Astrocyte (in vitro differentiated cells and primary cell): Measurements from ENCODE around the gene EXD2. TPM values are rescaled to one million over a fixed set of nuclear protein-coding genes. Genes with fewer than 3 reads are reported as not detected.

Source experiments
- DNase-seq: peaks from one replicate; pipeline ENCODE4 v3.0.0-alpha.2; 2010; ENCODE audit warnings: low read depth
- FAIRE-seq: peaks from 2 replicates; lab custom pipeline; 2011; peaks lifted over from hg19 to GRCh38; lab: Jason Lieb, UNC
- H2AFZ ChIP-seq: 2 replicates; pipeline ENCODE4 v1.6.0; 2012; ENCODE audit warnings: low read depth, low read length, inconsistent platforms
- H3K27ac ChIP-seq: 2 replicates; pipeline ENCODE4 v1.5.1; 2011; ENCODE audit warnings: low read depth, low read length, inconsistent platforms
- H3K27me3 ChIP-seq: 2 replicates; pipeline ENCODE4 v1.6.0; 2011; ENCODE audit warnings: low read length, inconsistent platforms; ENCODE audit not compliant: insufficient read depth
- H3K36me3 ChIP-seq: 2 replicates; pipeline ENCODE4 v1.5.1; 2011; ENCODE audit warnings: low read length, inconsistent platforms; ENCODE audit not compliant: insufficient read depth
- H3K4me1 ChIP-seq: 2 replicates; pipeline ENCODE4 v1.5.1; 2011; ENCODE audit warnings: low read length, inconsistent platforms; ENCODE audit not compliant: insufficient read depth
- H3K4me2 ChIP-seq: 2 replicates; pipeline ENCODE4 v1.6.0; 2012; ENCODE audit warnings: low read length, inconsistent platforms
- H3K4me3 ChIP-seq: 2 replicates; pipeline ENCODE4 v1.5.1; 2011; ENCODE audit warnings: low read depth, mild to moderate bottlenecking, low read length, inconsistent platforms; ENCODE audit not compliant: insufficient read depth
- H3K79me2 ChIP-seq: 2 replicates; pipeline ENCODE4 v1.6.0; 2012; ENCODE audit warnings: mild to moderate bottlenecking, low read length, inconsistent platforms; ENCODE audit not compliant: insufficient read depth
- H3K9ac ChIP-seq: 2 replicates; pipeline ENCODE4 v1.6.0; 2012; ENCODE audit warnings: mild to moderate bottlenecking, low read length, inconsistent platforms
- H3K9me3 ChIP-seq: 2 replicates; pipeline ENCODE4 v1.5.1; 2012; ENCODE audit warnings: low read depth, mild to moderate bottlenecking, low read length, inconsistent platforms; ENCODE audit not compliant: insufficient read depth
- H4K20me1 ChIP-seq: 2 replicates; pipeline ENCODE4 v1.6.0; 2012; ENCODE audit warnings: low read length, inconsistent platforms; ENCODE audit not compliant: insufficient read depth
- H3K27ac Mint-ChIP-seq: one replicate; pipeline ENCODE4 v1.8.0; 2021; ENCODE audit warnings: mild to moderate bottlenecking, mixed read lengths; ENCODE audit not compliant: unreplicated experiment
- H3K27me3 Mint-ChIP-seq: one replicate; pipeline ENCODE4 v1.8.0; 2021; ENCODE audit warnings: low read depth, mixed read lengths; ENCODE audit not compliant: unreplicated experiment
- H3K36me3 Mint-ChIP-seq: one replicate; pipeline ENCODE4 v1.8.0; 2021; ENCODE audit warnings: low read depth, mixed read lengths; ENCODE audit not compliant: unreplicated experiment
- H3K4me1 Mint-ChIP-seq: one replicate; pipeline ENCODE4 v1.8.0; 2021; ENCODE audit warnings: low read depth, mixed read lengths; ENCODE audit not compliant: unreplicated experiment
- H3K4me3 Mint-ChIP-seq: one replicate; pipeline ENCODE4 v1.8.0; 2021; ENCODE audit warnings: mild to moderate bottlenecking, moderate library complexity, mixed read lengths; ENCODE audit not compliant: unreplicated experiment
- H3K9me3 Mint-ChIP-seq: one replicate; pipeline ENCODE4 v1.8.0; 2021; ENCODE audit warnings: mild to moderate bottlenecking, mixed read lengths; ENCODE audit not compliant: unreplicated experiment
- EZH2 ChIP-seq: IDR thresholded peaks from 2 replicates; pipeline ENCODE4 v1.6.1; 2012; ENCODE audit warnings: mild to moderate bottlenecking, low read length, inconsistent platforms; ENCODE audit not compliant: insufficient read depth
- total RNA-seq: library from RNA; stranded (reverse); gene quantifications from 2 replicates; pipeline ENCODE4 v1.2.1, GENCODE V29; 2021
- TF ChIP-seq, protein P1 (sequence below): IDR thresholded peaks from 2 replicates; pipeline ENCODE4 v1.5.1; 2011; ENCODE audit warnings: low read depth, mild to moderate bottlenecking, inconsistent platforms, low read length, moderate library complexity; ENCODE audit not compliant: insufficient read depth

The EXD2 gene
- total RNA-seq, 1 donor from 2014 or later = 30.7 TPM

DNA sequence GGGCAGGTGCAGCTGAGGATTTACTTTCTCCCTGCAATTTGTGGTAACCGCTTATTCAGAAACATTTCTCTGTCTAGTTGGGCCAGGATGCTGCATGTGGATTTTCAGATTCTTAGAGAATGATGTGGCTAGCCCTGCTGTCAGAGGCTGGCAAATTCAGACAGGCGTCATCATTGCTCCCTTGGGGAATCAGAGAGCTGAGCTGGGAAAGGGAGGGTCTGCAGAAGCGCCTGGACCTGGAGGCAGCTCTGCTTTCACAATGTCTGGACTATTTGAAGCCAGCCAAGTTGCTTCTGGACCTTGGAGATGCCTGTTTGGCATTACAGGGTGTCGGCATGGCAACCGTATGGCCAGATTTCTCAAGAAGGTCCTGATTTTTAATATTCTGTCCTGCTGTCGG is 72.1 kb downstream of the EXD2 start:
- H3K27ac Mint-ChIP-seq = peak overlapping the region; percentile 86
- TF ChIP-seq EZH2 = no peak
- TF ChIP-seq, protein P1, sequence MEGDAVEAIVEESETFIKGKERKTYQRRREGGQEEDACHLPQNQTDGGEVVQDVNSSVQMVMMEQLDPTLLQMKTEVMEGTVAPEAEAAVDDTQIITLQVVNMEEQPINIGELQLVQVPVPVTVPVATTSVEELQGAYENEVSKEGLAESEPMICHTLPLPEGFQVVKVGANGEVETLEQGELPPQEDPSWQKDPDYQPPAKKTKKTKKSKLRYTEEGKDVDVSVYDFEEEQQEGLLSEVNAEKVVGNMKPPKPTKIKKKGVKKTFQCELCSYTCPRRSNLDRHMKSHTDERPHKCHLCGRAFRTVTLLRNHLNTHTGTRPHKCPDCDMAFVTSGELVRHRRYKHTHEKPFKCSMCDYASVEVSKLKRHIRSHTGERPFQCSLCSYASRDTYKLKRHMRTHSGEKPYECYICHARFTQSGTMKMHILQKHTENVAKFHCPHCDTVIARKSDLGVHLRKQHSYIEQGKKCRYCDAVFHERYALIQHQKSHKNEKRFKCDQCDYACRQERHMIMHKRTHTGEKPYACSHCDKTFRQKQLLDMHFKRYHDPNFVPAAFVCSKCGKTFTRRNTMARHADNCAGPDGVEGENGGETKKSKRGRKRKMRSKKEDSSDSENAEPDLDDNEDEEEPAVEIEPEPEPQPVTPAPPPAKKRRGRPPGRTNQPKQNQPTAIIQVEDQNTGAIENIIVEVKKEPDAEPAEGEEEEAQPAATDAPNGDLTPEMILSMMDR = no peak
- Histone ChIP-seq H3K9me3 (no peaks in the 10 kb centered on the region), H3K27me3 (peaks cover 12% of the 10 kb centered on the region), H4K20me1 (peaks cover 10% of the 10 kb centered on the region), H3K36me3 (no peaks in the 10 kb centered on the region), H3K4me2 (peak overlapping the region; percentile 55), H3K27ac (peak overlapping the region; percentile 16), H3K4me3 (no peak overlapping the region), H3K4me1 (peaks cover 25% of the 10 kb centered on the region), H3K79me2 (no peaks in the 10 kb centered on the region), H3K9ac (peak overlapping the region; percentile 39), H2AFZ (no peak overlapping the region)
- H3K36me3 Mint-ChIP-seq = no peaks in the 10 kb centered on the region
- peak; percentile 84 for FAIRE-seq
- peak; percentile 89 for DNase-seq
- H3K4me1 Mint-ChIP-seq = peaks cover 2% of the 10 kb centered on the region
- H3K4me3 Mint-ChIP-seq = no peak overlapping the region
- peaks cover 22% of the 10 kb centered on the region for H3K27me3 Mint-ChIP-seq
- no peaks in the 10 kb centered on the region for H3K9me3 Mint-ChIP-seq

DNA sequence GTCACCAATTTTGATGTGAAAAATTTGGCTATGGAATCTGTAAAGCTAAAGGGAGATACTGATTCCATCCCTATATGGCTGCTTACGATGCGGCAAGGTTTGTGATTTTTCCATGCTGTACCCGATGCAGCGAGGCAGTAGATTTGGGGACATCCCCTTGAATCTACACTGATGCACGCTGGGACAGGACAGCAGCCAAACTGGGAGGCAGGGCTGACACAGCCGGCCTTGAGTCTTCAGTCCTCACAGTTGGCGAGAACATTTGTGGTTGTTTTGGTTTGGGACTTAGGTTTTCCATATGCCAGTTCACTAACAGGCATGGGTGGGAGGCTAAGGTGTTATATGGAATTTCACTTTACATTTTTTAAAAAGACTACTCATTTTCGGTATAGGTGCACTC is 72.5 kb downstream of the EXD2 start:
- H3K36me3 Mint-ChIP-seq = no peaks in the 10 kb centered on the region
- H3K9me3 Mint-ChIP-seq = no peaks in the 10 kb centered on the region
- no peak overlapping the region for H3K4me3 Mint-ChIP-seq
- no peaks in the 10 kb centered on the region for H3K36me3 ChIP-seq
- H3K4me1 ChIP-seq = peaks cover 29% of the 10 kb centered on the region
- H4K20me1 ChIP-seq = peaks cover 10% of the 10 kb centered on the region
- peak overlapping the region; percentile 39 for H3K9ac ChIP-seq
- peaks cover 2% of the 10 kb centered on the region for H3K4me1 Mint-ChIP-seq
- no peak overlapping the region for H3K4me3 ChIP-seq
- H3K27me3 Mint-ChIP-seq = peaks cover 18% of the 10 kb centered on the region
- no peak overlapping the region for H2AFZ ChIP-seq
- no peaks in the 10 kb centered on the region for H3K9me3 ChIP-seq
- FAIRE-seq = no peak
- H3K79me2 ChIP-seq = no peaks in the 10 kb centered on the region
- no peak for DNase-seq
- H3K27ac ChIP-seq = peak overlapping the region; percentile 16
- H3K4me2 ChIP-seq = peak overlapping the region; percentile 55
- H3K27ac Mint-ChIP-seq = peak overlapping the region; percentile 86
- TF ChIP-seq, protein P1 = no peak
- no peak for TF ChIP-seq EZH2
- H3K27me3 ChIP-seq = peaks cover 9% of the 10 kb centered on the region

- Mint-ChIP-seq H3K27ac (no peak overlapping the region), H3K4me3 (no peak overlapping the region), H3K36me3 (no peaks in the 10 kb centered on the region), H3K9me3 (no peaks in the 10 kb centered on the region), H3K4me1 (peaks cover 5% of the 10 kb centered on the region), H3K27me3 (peaks cover 9% of the 10 kb centered on the region)
- H3K4me1 ChIP-seq = peaks cover 22% of the 10 kb centered on the region
- no peaks in the 10 kb centered on the region for H3K9me3 ChIP-seq
- H3K79me2 ChIP-seq = no peaks in the 10 kb centered on the region
- no peak overlapping the region for H3K4me2 ChIP-seq
- no peaks in the 10 kb centered on the region for H3K36me3 ChIP-seq
- H3K9ac ChIP-seq = no peak overlapping the region
- no peak for TF ChIP-seq EZH2
- TF ChIP-seq, protein P1 = no peak
- FAIRE-seq (no peak), DNase-seq (no peak)
- peaks cover 5% of the 10 kb centered on the region for H4K20me1 ChIP-seq
- H3K27ac ChIP-seq = no peak overlapping the region
- H3K4me3 ChIP-seq = no peak overlapping the region
- peaks cover 3% of the 10 kb centered on the region for H3K27me3 ChIP-seq
- no peak overlapping the region for H2AFZ ChIP-seq
These were observed 75.5 kb downstream of the EXD2 start for GRCh38 chr14:69266572-69267345.
